ENCODE data around the gene RAD51AP2. TPM values are rescaled to one million over a fixed set of nuclear protein-coding genes. Genes with fewer than 3 reads are reported as not detected.

The RAD51AP2 gene
- total and polyA plus RNA-seq, 2 of the 13 experiments (the other 11 are each of a cell fraction or from before 2014, with no cell fraction given): 0.11 to 0.12 TPM

DNA sequence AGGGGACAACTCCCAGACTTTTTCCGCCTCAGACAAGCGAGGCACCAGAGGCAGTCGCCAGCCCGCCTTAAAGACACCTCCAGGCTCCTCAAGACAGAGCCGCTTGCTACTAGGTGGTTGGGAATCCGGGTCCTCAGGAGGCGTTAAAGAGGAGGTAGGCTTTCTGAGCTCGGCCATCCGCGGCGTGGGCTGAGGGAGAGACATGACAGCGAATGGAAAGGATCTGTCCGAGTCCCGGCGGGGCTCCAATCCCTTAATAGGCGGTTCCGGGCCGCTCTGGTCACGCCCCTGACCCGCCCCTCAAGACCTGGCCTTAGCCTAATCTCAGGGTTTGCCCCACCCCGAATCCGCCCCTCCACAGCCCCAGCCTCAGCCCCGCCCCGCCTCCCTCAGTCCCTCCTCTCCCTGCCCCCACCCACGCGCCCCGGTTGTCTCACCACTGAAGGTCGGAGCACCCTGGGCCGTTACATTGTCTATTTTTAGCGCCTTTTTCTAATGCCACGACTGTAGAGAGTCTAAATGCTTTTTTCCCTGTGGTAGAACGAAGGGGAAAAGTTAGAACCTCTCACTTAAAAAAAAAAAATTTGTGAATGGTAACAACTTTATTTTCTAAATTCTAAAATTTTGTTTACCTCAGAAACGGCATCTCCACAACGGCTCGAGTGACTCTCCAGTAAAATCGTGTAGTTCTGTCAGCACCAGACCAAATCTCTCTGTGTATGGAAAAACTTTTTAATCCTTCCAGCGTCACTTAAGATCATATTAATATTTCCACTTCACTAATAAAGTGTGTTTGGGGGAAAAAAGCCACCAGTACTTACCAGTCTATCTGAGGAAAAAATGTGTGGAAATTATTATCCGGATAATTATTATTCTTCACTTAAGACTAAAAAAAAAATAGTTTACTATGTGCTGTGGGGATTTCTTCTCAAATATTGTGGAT, at the start of gene RAD51AP2 (continued):
- TF ChIP-seq ZNF225 (CRISPR knock-in tag; IDR thresholded peaks at IDR 0.05): no peak
- TF ChIP-seq FOXJ3 (CRISPR knock-in tag; IDR thresholded peaks at IDR 0.05; ENCODE audit: borderline replicate concordance): no peak
- TF ChIP-seq THYN1 (CRISPR knock-in tag; IDR thresholded peaks at IDR 0.05; ENCODE audit: borderline replicate concordance, low read depth): no peak
- TF ChIP-seq TSC22D2 (CRISPR knock-in tag; IDR thresholded peaks at IDR 0.05; ENCODE audit: borderline replicate concordance): no peak; the same call in 1 of the 2 replicates
- no peak for TF ChIP-seq TBX2 (CRISPR knock-in tag; IDR thresholded peaks at IDR 0.05; ENCODE audit: borderline replicate concordance)
- TF ChIP-seq SALL1 (CRISPR knock-in tag; IDR thresholded peaks at IDR 0.05): peak; percentile 86
- TF ChIP-seq ZBTB42 (CRISPR knock-in tag; IDR thresholded peaks at IDR 0.05): no peak
- TF ChIP-seq THAP11 (CRISPR knock-in tag; IDR thresholded peaks at IDR 0.05): no peak
- TF ChIP-seq ZNF770 (CRISPR knock-in tag; IDR thresholded peaks at IDR 0.05): no peak
- TF ChIP-seq ZNF543 (CRISPR knock-in tag; IDR thresholded peaks at IDR 0.05): no peak
- TF ChIP-seq ZNF557 (CRISPR knock-in tag; IDR thresholded peaks at IDR 0.05): no peak
- TF ChIP-seq GTF2F1 (IDR thresholded peaks at IDR 0.05; ENCODE audit: low read length): no peak
- TF ChIP-seq, protein P1, sequence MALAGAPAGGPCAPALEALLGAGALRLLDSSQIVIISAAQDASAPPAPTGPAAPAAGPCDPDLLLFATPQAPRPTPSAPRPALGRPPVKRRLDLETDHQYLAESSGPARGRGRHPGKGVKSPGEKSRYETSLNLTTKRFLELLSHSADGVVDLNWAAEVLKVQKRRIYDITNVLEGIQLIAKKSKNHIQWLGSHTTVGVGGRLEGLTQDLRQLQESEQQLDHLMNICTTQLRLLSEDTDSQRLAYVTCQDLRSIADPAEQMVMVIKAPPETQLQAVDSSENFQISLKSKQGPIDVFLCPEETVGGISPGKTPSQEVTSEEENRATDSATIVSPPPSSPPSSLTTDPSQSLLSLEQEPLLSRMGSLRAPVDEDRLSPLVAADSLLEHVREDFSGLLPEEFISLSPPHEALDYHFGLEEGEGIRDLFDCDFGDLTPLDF (CRISPR knock-in tag; IDR thresholded peaks at IDR 0.05): no peak
- no peak for TF ChIP-seq ZNF446 (CRISPR knock-in tag; IDR thresholded peaks at IDR 0.05)
- TF ChIP-seq MZF1 (CRISPR knock-in tag; IDR thresholded peaks at IDR 0.05; ENCODE audit: borderline replicate concordance): no peak
- TF ChIP-seq, protein P2, sequence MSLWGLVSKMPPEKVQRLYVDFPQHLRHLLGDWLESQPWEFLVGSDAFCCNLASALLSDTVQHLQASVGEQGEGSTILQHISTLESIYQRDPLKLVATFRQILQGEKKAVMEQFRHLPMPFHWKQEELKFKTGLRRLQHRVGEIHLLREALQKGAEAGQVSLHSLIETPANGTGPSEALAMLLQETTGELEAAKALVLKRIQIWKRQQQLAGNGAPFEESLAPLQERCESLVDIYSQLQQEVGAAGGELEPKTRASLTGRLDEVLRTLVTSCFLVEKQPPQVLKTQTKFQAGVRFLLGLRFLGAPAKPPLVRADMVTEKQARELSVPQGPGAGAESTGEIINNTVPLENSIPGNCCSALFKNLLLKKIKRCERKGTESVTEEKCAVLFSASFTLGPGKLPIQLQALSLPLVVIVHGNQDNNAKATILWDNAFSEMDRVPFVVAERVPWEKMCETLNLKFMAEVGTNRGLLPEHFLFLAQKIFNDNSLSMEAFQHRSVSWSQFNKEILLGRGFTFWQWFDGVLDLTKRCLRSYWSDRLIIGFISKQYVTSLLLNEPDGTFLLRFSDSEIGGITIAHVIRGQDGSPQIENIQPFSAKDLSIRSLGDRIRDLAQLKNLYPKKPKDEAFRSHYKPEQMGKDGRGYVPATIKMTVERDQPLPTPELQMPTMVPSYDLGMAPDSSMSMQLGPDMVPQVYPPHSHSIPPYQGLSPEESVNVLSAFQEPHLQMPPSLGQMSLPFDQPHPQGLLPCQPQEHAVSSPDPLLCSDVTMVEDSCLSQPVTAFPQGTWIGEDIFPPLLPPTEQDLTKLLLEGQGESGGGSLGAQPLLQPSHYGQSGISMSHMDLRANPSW (CRISPR knock-in tag; IDR thresholded peaks at IDR 0.05; ENCODE audit: borderline replicate concordance): no peak
- no peak for TF ChIP-seq STAG1 (CRISPR knock-in tag; IDR thresholded peaks at IDR 0.05)
- TF ChIP-seq, protein P3, sequence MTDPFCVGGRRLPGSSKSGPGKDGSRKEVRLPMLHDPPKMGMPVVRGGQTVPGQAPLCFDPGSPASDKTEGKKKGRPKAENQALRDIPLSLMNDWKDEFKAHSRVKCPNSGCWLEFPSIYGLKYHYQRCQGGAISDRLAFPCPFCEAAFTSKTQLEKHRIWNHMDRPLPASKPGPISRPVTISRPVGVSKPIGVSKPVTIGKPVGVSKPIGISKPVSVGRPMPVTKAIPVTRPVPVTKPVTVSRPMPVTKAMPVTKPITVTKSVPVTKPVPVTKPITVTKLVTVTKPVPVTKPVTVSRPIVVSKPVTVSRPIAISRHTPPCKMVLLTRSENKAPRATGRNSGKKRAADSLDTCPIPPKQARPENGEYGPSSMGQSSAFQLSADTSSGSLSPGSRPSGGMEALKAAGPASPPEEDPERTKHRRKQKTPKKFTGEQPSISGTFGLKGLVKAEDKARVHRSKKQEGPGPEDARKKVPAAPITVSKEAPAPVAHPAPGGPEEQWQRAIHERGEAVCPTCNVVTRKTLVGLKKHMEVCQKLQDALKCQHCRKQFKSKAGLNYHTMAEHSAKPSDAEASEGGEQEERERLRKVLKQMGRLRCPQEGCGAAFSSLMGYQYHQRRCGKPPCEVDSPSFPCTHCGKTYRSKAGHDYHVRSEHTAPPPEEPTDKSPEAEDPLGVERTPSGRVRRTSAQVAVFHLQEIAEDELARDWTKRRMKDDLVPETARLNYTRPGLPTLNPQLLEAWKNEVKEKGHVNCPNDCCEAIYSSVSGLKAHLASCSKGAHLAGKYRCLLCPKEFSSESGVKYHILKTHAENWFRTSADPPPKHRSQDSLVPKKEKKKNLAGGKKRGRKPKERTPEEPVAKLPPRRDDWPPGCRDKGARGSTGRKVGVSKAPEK (CRISPR knock-in tag; IDR thresholded peaks at IDR 0.05; ENCODE audit: borderline replicate concordance): peak; percentile 94
- no peak for TF ChIP-seq ZNF773 (CRISPR knock-in tag; IDR thresholded peaks at IDR 0.05; ENCODE audit: borderline replicate concordance)
- TF ChIP-seq TBP (CRISPR knock-in tag; IDR thresholded peaks at IDR 0.05): no peak
- TF ChIP-seq PAWR (CRISPR knock-in tag; IDR thresholded peaks at IDR 0.05; ENCODE audit: borderline replicate concordance): no peak

All from HepG2 (cell line).